Measurements from ENCODE around the gene MIPEP.
A peak's percentile ranks its signal among the peaks of the same experiment; 100 is the strongest.

The MIPEP gene

GRCh38 chr13:23725922-23726321 lies 163.3 kb downstream of the MIPEP start:
- Mint-ChIP-seq H3K9me3 (no peaks in the 10 kb centered on the region), H3K4me3 (no peak overlapping the region), H3K27ac (no peak overlapping the region), H3K4me1 (peaks cover 18% of the 10 kb centered on the region), H3K36me3 (ENCODE audit: low read depth) (peaks cover 4% of the 10 kb centered on the region), H3K27me3 (ENCODE audit: low read depth) (no peaks in the 10 kb centered on the region)
- no peak for TF ChIP-seq CTCF (IDR thresholded peaks at IDR 0.05; ENCODE audit: unreplicated experiment in 3 of 3)

- TF ChIP-seq CTCF (IDR thresholded peaks at IDR 0.05; ENCODE audit: unreplicated experiment in 3 of 3) = no peak
- no peak overlapping the region for H3K4me3 Mint-ChIP-seq
These were observed 164.8 kb downstream of the MIPEP start for GRCh38 chr13:23724196-23724970.

GRCh38 chr13:23723471-23723870 lies 165.7 kb downstream of the MIPEP start:
- Mint-ChIP-seq H3K36me3 (ENCODE audit: low read depth) (no peaks in the 10 kb centered on the region), H3K4me1 (peaks cover 23% of the 10 kb centered on the region), H3K4me3 (no peak overlapping the region), H3K9me3 (no peaks in the 10 kb centered on the region), H3K27ac (peak overlapping the region; percentile 72 to 84 (median 76)), H3K27me3 (ENCODE audit: low read depth) (no peaks in the 10 kb centered on the region)
- no peak for TF ChIP-seq CTCF (IDR thresholded peaks at IDR 0.05; ENCODE audit: unreplicated experiment in 3 of 3)

More at GRCh38 chr13:23724196-23724970, 164.8 kb downstream of the MIPEP start:
- Mint-ChIP-seq H3K9me3 (no peaks in the 10 kb centered on the region), H3K27ac (peak overlapping the region; percentile 54 to 76 (median 72)), H3K36me3 (ENCODE audit: low read depth) (peaks cover 4% of the 10 kb centered on the region), H3K27me3 (ENCODE audit: low read depth) (no peaks in the 10 kb centered on the region), H3K4me1 (peaks cover 15% of the 10 kb centered on the region)

GRCh38 chr13:23722726-23723453 lies 166.3 kb downstream of the MIPEP start:
- Mint-ChIP-seq H3K4me1 (peaks cover 25% of the 10 kb centered on the region), H3K36me3 (ENCODE audit: low read depth) (no peaks in the 10 kb centered on the region), H3K9me3 (no peaks in the 10 kb centered on the region), H3K27me3 (ENCODE audit: low read depth) (no peaks in the 10 kb centered on the region), H3K4me3 (no peak overlapping the region), H3K27ac (peak overlapping the region; percentile 72 to 84 (median 76))
- TF ChIP-seq CTCF (IDR thresholded peaks at IDR 0.05; ENCODE audit: unreplicated experiment in 3 of 3) = no peak

- Mint-ChIP-seq H3K4me3 (no peak overlapping the region), H3K27me3 (ENCODE audit: low read depth) (no peaks in the 10 kb centered on the region), H3K4me1 (peaks cover 25% of the 10 kb centered on the region), H3K27ac (peak overlapping the region in 2 of 3 experiments; percentile 28 to 72), H3K9me3 (peaks cover 2% of the 10 kb centered on the region), H3K36me3 (ENCODE audit: low read depth) (no peaks in the 10 kb centered on the region)
- no peak for TF ChIP-seq CTCF (IDR thresholded peaks at IDR 0.05; ENCODE audit: unreplicated experiment in 3 of 3)
These were observed 170.2 kb downstream of the MIPEP start for GRCh38 chr13:23718996-23719395.

Measured in nephron (organoid).